ENCODE data around the gene ITPR1. TPM values are rescaled to one million over a fixed set of nuclear protein-coding genes. Genes with fewer than 3 reads are reported as not detected.
A peak's percentile ranks its signal among the peaks of the same experiment; 100 is the strongest.

ITPR1 gene
- total RNA-seq, 4 donors from 2014 or later, result 14.7 to 45.1 (median 21.0) TPM

DNA sequence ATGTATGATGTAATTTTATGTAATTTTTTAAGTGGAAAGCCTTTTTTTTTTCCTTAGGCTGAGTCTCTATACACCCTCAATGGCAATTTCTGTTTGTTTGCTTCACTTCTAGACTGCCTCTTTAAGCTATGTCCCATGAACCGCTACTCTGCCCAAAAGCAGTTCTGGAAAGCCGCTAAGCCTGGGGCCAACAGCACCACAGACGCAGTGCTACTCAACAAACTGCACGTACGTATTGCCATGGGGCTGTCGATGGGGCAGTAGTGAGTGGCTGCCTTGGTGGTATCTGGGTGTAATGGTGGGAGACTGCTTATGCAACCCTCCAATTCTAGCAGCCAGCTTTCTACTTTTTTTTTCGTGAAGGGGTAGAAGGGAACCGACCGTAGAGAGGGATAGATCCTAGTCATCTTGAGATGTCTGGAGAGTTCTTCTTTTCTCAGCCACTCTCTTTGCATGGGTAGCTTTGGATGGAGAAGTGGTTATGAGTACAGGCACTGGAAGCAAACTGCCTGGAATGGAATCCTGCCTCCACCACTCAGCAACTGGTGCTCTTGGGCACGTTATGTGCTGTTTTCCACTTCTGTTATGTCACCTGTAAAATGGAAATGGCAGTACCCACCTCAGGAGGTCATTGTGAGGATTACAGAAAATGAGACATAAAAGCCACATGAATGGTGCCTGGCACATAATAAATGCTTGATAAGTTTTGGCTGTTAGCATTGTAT, 134.7 kb downstream of the ITPR1 start:
- WGBS, result 83% methylated on average over 10 of the region's 10 CpGs
- no peaks in the 10 kb centered on the region for H3K9me3 ChIP-seq
- H3K4me1 ChIP-seq, result no peaks in the 10 kb centered on the region
- no peaks in the 10 kb centered on the region for H3K36me3 ChIP-seq
- H3K27ac ChIP-seq, result no peak overlapping the region
- H3K27me3 ChIP-seq, result no peaks in the 10 kb centered on the region
- H3K4me3 ChIP-seq, result no peak overlapping the region
- TF ChIP-seq, protein P1, sequence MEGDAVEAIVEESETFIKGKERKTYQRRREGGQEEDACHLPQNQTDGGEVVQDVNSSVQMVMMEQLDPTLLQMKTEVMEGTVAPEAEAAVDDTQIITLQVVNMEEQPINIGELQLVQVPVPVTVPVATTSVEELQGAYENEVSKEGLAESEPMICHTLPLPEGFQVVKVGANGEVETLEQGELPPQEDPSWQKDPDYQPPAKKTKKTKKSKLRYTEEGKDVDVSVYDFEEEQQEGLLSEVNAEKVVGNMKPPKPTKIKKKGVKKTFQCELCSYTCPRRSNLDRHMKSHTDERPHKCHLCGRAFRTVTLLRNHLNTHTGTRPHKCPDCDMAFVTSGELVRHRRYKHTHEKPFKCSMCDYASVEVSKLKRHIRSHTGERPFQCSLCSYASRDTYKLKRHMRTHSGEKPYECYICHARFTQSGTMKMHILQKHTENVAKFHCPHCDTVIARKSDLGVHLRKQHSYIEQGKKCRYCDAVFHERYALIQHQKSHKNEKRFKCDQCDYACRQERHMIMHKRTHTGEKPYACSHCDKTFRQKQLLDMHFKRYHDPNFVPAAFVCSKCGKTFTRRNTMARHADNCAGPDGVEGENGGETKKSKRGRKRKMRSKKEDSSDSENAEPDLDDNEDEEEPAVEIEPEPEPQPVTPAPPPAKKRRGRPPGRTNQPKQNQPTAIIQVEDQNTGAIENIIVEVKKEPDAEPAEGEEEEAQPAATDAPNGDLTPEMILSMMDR (IDR thresholded peaks at IDR 0.05), result no peak
- TF ChIP-seq EP300 (IDR thresholded peaks at IDR 0.05), result no peak
- no peak for TF ChIP-seq POLR2A (IDR thresholded peaks at IDR 0.05)
- TF ChIP-seq POLR2AphosphoS5 (IDR thresholded peaks at IDR 0.05), result no peak
- no peak for DNase-seq (ENCODE audit: low spot score in 2 of 2)

- 86% methylated on average over 9 of the region's 9 CpGs for WGBS
- no peaks in the 10 kb centered on the region for H3K9me3 ChIP-seq
- no peak for DNase-seq (ENCODE audit: low spot score in 2 of 2)
- H3K4me3 ChIP-seq, result no peak overlapping the region
- TF ChIP-seq, protein P1 (IDR thresholded peaks at IDR 0.05), result no peak
- TF ChIP-seq POLR2AphosphoS5 (IDR thresholded peaks at IDR 0.05), result no peak
- TF ChIP-seq POLR2A (IDR thresholded peaks at IDR 0.05), result no peak
- no peak for TF ChIP-seq EP300 (IDR thresholded peaks at IDR 0.05)
- no peaks in the 10 kb centered on the region for H3K4me1 ChIP-seq
- H3K27me3 ChIP-seq, result no peaks in the 10 kb centered on the region
- H3K36me3 ChIP-seq, result no peaks in the 10 kb centered on the region
- no peak overlapping the region for H3K27ac ChIP-seq
Observed at GRCh38 chr3:4629095-4630007, 136.2 kb downstream of the ITPR1 start.

GRCh38 chr3:4633078-4634004, 140.2 kb downstream of the ITPR1 start:
- H3K36me3 ChIP-seq, result no peaks in the 10 kb centered on the region
- no peaks in the 10 kb centered on the region for H3K27me3 ChIP-seq
- TF ChIP-seq EP300 (IDR thresholded peaks at IDR 0.05) (no peak), POLR2AphosphoS5 (IDR thresholded peaks at IDR 0.05) (no peak), POLR2A (IDR thresholded peaks at IDR 0.05) (no peak)
- TF ChIP-seq, protein P1 (IDR thresholded peaks at IDR 0.05), result peak in 1 of 2 donors; percentile 74
- 66% methylated on average over 10 of the region's 10 CpGs for WGBS
- H3K4me3 ChIP-seq, result no peak overlapping the region
- H3K27ac ChIP-seq, result no peak overlapping the region
- H3K9me3 ChIP-seq, result no peaks in the 10 kb centered on the region
- DNase-seq (ENCODE audit: low spot score in 2 of 2), result no peak
- no peaks in the 10 kb centered on the region for H3K4me1 ChIP-seq

DNA sequence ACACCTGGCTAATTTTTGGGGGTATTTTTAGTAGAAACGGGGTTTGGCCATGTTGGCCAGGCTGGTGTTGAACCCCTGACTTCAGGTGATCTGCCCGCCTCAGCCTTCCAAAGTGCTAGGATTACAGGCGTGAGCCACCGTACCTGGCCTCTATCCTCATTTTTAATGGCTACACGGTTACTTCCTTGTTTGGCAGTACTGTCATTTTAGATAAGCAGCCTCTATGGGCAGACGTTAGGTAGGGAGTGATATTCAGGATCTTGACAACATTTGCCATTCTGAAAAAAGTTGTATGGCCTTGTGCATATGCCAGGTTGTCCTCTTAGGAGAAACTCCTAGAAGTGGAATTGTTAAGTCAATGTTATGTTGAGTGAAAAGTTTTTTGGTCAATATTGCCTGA, 141.7 kb downstream of the ITPR1 start:
- no peak overlapping the region for H3K4me3 ChIP-seq
- WGBS, result 72% methylated on average over 6 of the region's 6 CpGs
- no peaks in the 10 kb centered on the region for H3K9me3 ChIP-seq
- TF ChIP-seq POLR2A (IDR thresholded peaks at IDR 0.05) (no peak), POLR2AphosphoS5 (IDR thresholded peaks at IDR 0.05) (no peak), EP300 (IDR thresholded peaks at IDR 0.05) (no peak)
- TF ChIP-seq, protein P1 (IDR thresholded peaks at IDR 0.05), result no peak
- DNase-seq (ENCODE audit: low spot score in 2 of 2), result no peak
- no peak overlapping the region for H3K27ac ChIP-seq
- H3K36me3 ChIP-seq, result no peaks in the 10 kb centered on the region
- H3K4me1 ChIP-seq, result no peaks in the 10 kb centered on the region
- H3K27me3 ChIP-seq, result no peaks in the 10 kb centered on the region
